Neural cell (in vitro differentiated cells): ENCODE data around the gene HS3ST2. TPM values are rescaled to one million over a fixed set of nuclear protein-coding genes. Genes with fewer than 3 reads are reported as not detected.

Experiments
- H2AFZ ChIP-seq: fragments of 200-600, 300-800 bp; sonication (generic), shearing (Covaris generic); 2 replicates; pipeline ENCODE4 v1.6.0; 2014; ENCODE audit warnings: low read depth, mild to moderate bottlenecking, antibody characterized with exemption, low read length, moderate library complexity
- H3F3A ChIP-seq: fragments of 200-600 bp; shearing (Covaris generic); 2 replicates; pipeline ENCODE4 v1.6.1; 2016; ENCODE audit warnings: mild to moderate bottlenecking, moderate library complexity, mixed read lengths, antibody characterized with exemption, low read length; ENCODE audit not compliant: insufficient read depth, poor library complexity, severe bottlenecking
- H3K27ac ChIP-seq: fragments of 200-600, 300-800 bp; sonication (generic), shearing (Covaris generic); 2 replicates; pipeline ENCODE4 v1.5.1; 2014; ENCODE audit warnings: mild to moderate bottlenecking, low read length, moderate library complexity
- H3K27me3 ChIP-seq: fragments of 300-800, 200-600 bp; sonication (generic), shearing (Covaris generic); 2 replicates; pipeline ENCODE4 v1.6.0; 2014; ENCODE audit warnings: mild to moderate bottlenecking, low read depth, low read length, moderate library complexity; ENCODE audit not compliant: insufficient read depth
- H3K36me3 ChIP-seq: fragments of 300-800, 200-600 bp; sonication (generic), shearing (Covaris generic); 2 replicates; pipeline ENCODE4 v1.5.1; 2014; ENCODE audit warnings: mild to moderate bottlenecking, antibody characterized with exemption, low read length, moderate library complexity; ENCODE audit not compliant: insufficient read depth
- H3K4me2 ChIP-seq: fragments of 300-800, 200-600 bp; sonication (generic), shearing (Covaris generic); 2 replicates; pipeline ENCODE4 v1.6.0; 2014; ENCODE audit warnings: mild to moderate bottlenecking, low read length
- H3K4me3 ChIP-seq: fragments of 300-800, 200-600 bp; sonication (generic), shearing (Covaris generic); 2 replicates; pipeline ENCODE4 v1.5.1; 2014; ENCODE audit warnings: mild to moderate bottlenecking, low read length, moderate library complexity
- H3K79me2 ChIP-seq: fragments of 200-600 bp; shearing (Covaris generic); replicated peaks from 2 replicates; pipeline ENCODE4 v1.6.0; 2014; ENCODE audit warnings: mild to moderate bottlenecking, low read length, moderate library complexity; ENCODE audit not compliant: insufficient read depth
- H3K9ac ChIP-seq: fragments of 300-800, 200-600 bp; sonication (generic), shearing (Covaris generic); 2 replicates; pipeline ENCODE4 v1.6.1; 2016; ENCODE audit warnings: mild to moderate bottlenecking, low read length, mixed read lengths
- H3K9me2 ChIP-seq: fragments of 200-600 bp; shearing (Covaris generic); 2 replicates; pipeline ENCODE4 v1.6.1; 2016; ENCODE audit warnings: mild to moderate bottlenecking, low read length, mixed read lengths; ENCODE audit not compliant: insufficient read depth
- H3K9me3 ChIP-seq: fragments of 200-600, 300-800 bp; sonication (generic), shearing (Covaris generic); 2 replicates; pipeline ENCODE4 v1.6.1; 2016; ENCODE audit warnings: mild to moderate bottlenecking, mixed run types, low read length, moderate library complexity, mixed read lengths
- H4K20me1 ChIP-seq: fragments of 200-600 bp; shearing (Covaris generic); 2 replicates; pipeline ENCODE4 v1.6.1; 2016; ENCODE audit warnings: mild to moderate bottlenecking, mixed run types; ENCODE audit not compliant: insufficient read depth
- CTCF ChIP-seq: fragments of 450-650 bp; IDR thresholded peaks from 2 replicates; pipeline ENCODE4 v1.5.1; 2014; ENCODE audit warnings: antibody characterized with exemption, mild to moderate bottlenecking, moderate library complexity; ENCODE audit not compliant: poor library complexity, severe bottlenecking
- EP300 ChIP-seq: fragments of 450-650 bp; conservative IDR thresholded peaks from 2 replicates; pipeline ENCODE4 v1.6.1; 2014; ENCODE audit warnings: antibody characterized with exemption, mild to moderate bottlenecking, moderate library complexity; ENCODE audit not compliant: poor library complexity, severe bottlenecking
- EZH2 ChIP-seq: fragments of 200-600, 300-800 bp; shearing (Covaris generic), sonication (generic); IDR thresholded peaks from 2 replicates; pipeline ENCODE4 v1.6.1; 2014; ENCODE audit warnings: antibody characterized with exemption, low read length, borderline replicate concordance, mild to moderate bottlenecking; ENCODE audit not compliant: insufficient read depth, poor library complexity, severe bottlenecking
- MXI1 ChIP-seq: fragments of 450-650 bp; conservative IDR thresholded peaks from 2 replicates; pipeline ENCODE4 v1.6.1; 2014; ENCODE audit warnings: antibody characterized with exemption, mild to moderate bottlenecking; ENCODE audit not compliant: poor library complexity, severe bottlenecking
- POLR2AphosphoS5 ChIP-seq: IDR thresholded peaks from 2 replicates; pipeline ENCODE4 v1.6.1; 2012
- RAD21 ChIP-seq: fragments of 450-650 bp; conservative IDR thresholded peaks from 2 replicates; pipeline ENCODE4 v1.6.1; 2014; ENCODE audit warnings: antibody characterized with exemption, mild to moderate bottlenecking, moderate library complexity
- REST ChIP-seq: IDR thresholded peaks from 2 replicates; pipeline ENCODE4 v1.6.1; 2012; ENCODE audit warnings: borderline replicate concordance
- SMC3 ChIP-seq: fragments of 450-650 bp; conservative IDR thresholded peaks from 2 replicates; pipeline ENCODE4 v1.6.1; 2014; ENCODE audit warnings: antibody characterized with exemption, mild to moderate bottlenecking, moderate library complexity; ENCODE audit not compliant: poor library complexity
- TAF1 ChIP-seq: IDR thresholded peaks from 2 replicates; pipeline ENCODE4 v1.6.1; 2012; ENCODE audit warnings: low read depth
- polyA plus RNA-seq: library from polyadenylated mRNA; depleted of rRNA; stranded (reverse); fragments of >200 nt; gene quantifications from 2 replicates; pipeline ENCODE4 v1.2.3, GENCODE V29; 2014

The HS3ST2 gene
- polyA plus RNA-seq, 1 donor from 2014 or later: 3.0 TPM

- H3K9ac ChIP-seq: no peak overlapping the region
- H4K20me1 ChIP-seq: no peaks in the 10 kb centered on the region
- H3K79me2 ChIP-seq: no peaks in the 10 kb centered on the region
- TF ChIP-seq MXI1 (no peak), TAF1 (no peak), CTCF (no peak), EP300 (no peak), RAD21 (no peak), REST (no peak), EZH2 (no peak), POLR2AphosphoS5 (no peak), SMC3 (no peak)
- H3K9me3 ChIP-seq: no peaks in the 10 kb centered on the region
- H3K4me3 ChIP-seq: no peak overlapping the region
- no peaks in the 10 kb centered on the region for H3K36me3 ChIP-seq
- no peaks in the 10 kb centered on the region for H3K27me3 ChIP-seq
- H3K4me2 ChIP-seq: no peak overlapping the region
- H3K9me2 ChIP-seq: no peaks in the 10 kb centered on the region
- no peak overlapping the region for H2AFZ ChIP-seq
- no peaks in the 10 kb centered on the region for H3F3A ChIP-seq
- H3K27ac ChIP-seq: peak overlapping the region; percentile 51
Observed at GRCh38 chr16:22855231-22855630, 41.3 kb downstream of the HS3ST2 start.

- Histone ChIP-seq H3F3A (no peaks in the 10 kb centered on the region), H3K27ac (peak overlapping the region; percentile 51), H3K27me3 (no peaks in the 10 kb centered on the region), H3K79me2 (no peaks in the 10 kb centered on the region), H2AFZ (no peak overlapping the region), H3K9me3 (no peaks in the 10 kb centered on the region), H3K4me3 (no peak overlapping the region), H3K9me2 (no peaks in the 10 kb centered on the region), H3K36me3 (no peaks in the 10 kb centered on the region), H4K20me1 (no peaks in the 10 kb centered on the region), H3K9ac (no peak overlapping the region), H3K4me2 (no peak overlapping the region)
- TF ChIP-seq RAD21: no peak
- TF ChIP-seq EP300: no peak
- TF ChIP-seq POLR2AphosphoS5: no peak
- no peak for TF ChIP-seq EZH2
Observed at GRCh38 chr16:22857296-22858025, 43.5 kb downstream of the HS3ST2 start.
